ENCODE results near the gene CLSTN1.

CLSTN1 gene

GRCh38 chr1:9746651-9747050 is 77.1 kb downstream of the CLSTN1 start:
- Histone ChIP-seq H3K27ac (ENCODE audit: low read length) (no peak overlapping the region), H3K36me3 (ENCODE audit: control insufficient read depth in 2 of 2, insufficient read depth in 2 of 2, low read length in 2 of 2) (peaks cover 39 to 48% of the 10 kb centered on the region in 2 donors), H3K4me1 (ENCODE audit: control insufficient read depth, insufficient read depth, low read length) (no peaks in the 10 kb centered on the region), H3K27me3 (ENCODE audit: control insufficient read depth in 1 of 2, insufficient read depth in 2 of 2, low read length in 2 of 2) (no peaks in the 10 kb centered on the region), H3K4me3 (ENCODE audit: low read length in 2 of 2) (no peak overlapping the region), H3K9me3 (ENCODE audit: control insufficient read depth in 2 of 2, low read length in 2 of 2) (no peaks in the 10 kb centered on the region), H3K9ac (ENCODE audit: low read length in 2 of 2) (no peak overlapping the region)

- Histone ChIP-seq H3K9ac (ENCODE audit: low read length in 2 of 2) (no peak overlapping the region), H3K27ac (ENCODE audit: low read length) (no peak overlapping the region), H3K4me3 (ENCODE audit: low read length in 2 of 2) (no peak overlapping the region), H3K9me3 (ENCODE audit: control insufficient read depth in 2 of 2, low read length in 2 of 2) (no peaks in the 10 kb centered on the region), H3K36me3 (ENCODE audit: control insufficient read depth in 2 of 2, insufficient read depth in 2 of 2, low read length in 2 of 2) (peaks cover 36 to 49% of the 10 kb centered on the region in 2 donors), H3K4me1 (ENCODE audit: control insufficient read depth, insufficient read depth, low read length) (no peaks in the 10 kb centered on the region), H3K27me3 (ENCODE audit: control insufficient read depth in 1 of 2, insufficient read depth in 2 of 2, low read length in 2 of 2) (no peaks in the 10 kb centered on the region)
Observed at GRCh38 chr1:9746211-9746610, 77.6 kb downstream of the CLSTN1 start.

GRCh38 chr1:9744106-9744799 is 79.5 kb downstream of the CLSTN1 start:
- no peak overlapping the region for H3K27ac ChIP-seq (ENCODE audit: low read length)
- H3K9ac ChIP-seq (ENCODE audit: low read length in 2 of 2): no peak overlapping the region
- H3K9me3 ChIP-seq (ENCODE audit: control insufficient read depth in 2 of 2, low read length in 2 of 2): no peaks in the 10 kb centered on the region
- no peaks in the 10 kb centered on the region for H3K27me3 ChIP-seq (ENCODE audit: control insufficient read depth in 1 of 2, insufficient read depth in 2 of 2, low read length in 2 of 2)
- H3K4me3 ChIP-seq (ENCODE audit: low read length in 2 of 2): no peak overlapping the region
- H3K4me1 ChIP-seq (ENCODE audit: control insufficient read depth, insufficient read depth, low read length): no peaks in the 10 kb centered on the region
- H3K36me3 ChIP-seq (ENCODE audit: control insufficient read depth in 2 of 2, insufficient read depth in 2 of 2, low read length in 2 of 2): peaks cover 39 to 52% of the 10 kb centered on the region in 2 donors

GRCh38 chr1:9737671-9738070 is 86.1 kb downstream of the CLSTN1 start:
- H3K27ac ChIP-seq (ENCODE audit: low read length): no peak overlapping the region
- no peaks in the 10 kb centered on the region for H3K4me1 ChIP-seq (ENCODE audit: control insufficient read depth, insufficient read depth, low read length)
- H3K27me3 ChIP-seq (ENCODE audit: control insufficient read depth in 1 of 2, insufficient read depth in 2 of 2, low read length in 2 of 2): no peaks in the 10 kb centered on the region
- H3K9ac ChIP-seq (ENCODE audit: low read length in 2 of 2): no peak overlapping the region
- peaks cover 52 to 68% of the 10 kb centered on the region in 2 donors for H3K36me3 ChIP-seq (ENCODE audit: control insufficient read depth in 2 of 2, insufficient read depth in 2 of 2, low read length in 2 of 2)
- H3K9me3 ChIP-seq (ENCODE audit: control insufficient read depth in 2 of 2, low read length in 2 of 2): no peaks in the 10 kb centered on the region
- no peak overlapping the region for H3K4me3 ChIP-seq (ENCODE audit: low read length in 2 of 2)

GRCh38 chr1:9737057-9737456 is 86.7 kb downstream of the CLSTN1 start:
- no peaks in the 10 kb centered on the region for H3K9me3 ChIP-seq (ENCODE audit: control insufficient read depth in 2 of 2, low read length in 2 of 2)
- no peak overlapping the region for H3K9ac ChIP-seq (ENCODE audit: low read length in 2 of 2)
- no peaks in the 10 kb centered on the region for H3K27me3 ChIP-seq (ENCODE audit: control insufficient read depth in 1 of 2, insufficient read depth in 2 of 2, low read length in 2 of 2)
- H3K27ac ChIP-seq (ENCODE audit: low read length): no peak overlapping the region
- no peaks in the 10 kb centered on the region for H3K4me1 ChIP-seq (ENCODE audit: control insufficient read depth, insufficient read depth, low read length)
- no peak overlapping the region for H3K4me3 ChIP-seq (ENCODE audit: low read length in 2 of 2)
- H3K36me3 ChIP-seq (ENCODE audit: control insufficient read depth in 2 of 2, insufficient read depth in 2 of 2, low read length in 2 of 2): peaks cover 58 to 74% of the 10 kb centered on the region in 2 donors

GRCh38 chr1:9736241-9736640 is 87.5 kb downstream of the CLSTN1 start:
- H3K9ac ChIP-seq (ENCODE audit: low read length in 2 of 2): no peak overlapping the region
- no peaks in the 10 kb centered on the region for H3K27me3 ChIP-seq (ENCODE audit: control insufficient read depth in 1 of 2, insufficient read depth in 2 of 2, low read length in 2 of 2)
- H3K36me3 ChIP-seq (ENCODE audit: control insufficient read depth in 2 of 2, insufficient read depth in 2 of 2, low read length in 2 of 2): peaks cover 65 to 75% of the 10 kb centered on the region in 2 donors
- H3K27ac ChIP-seq (ENCODE audit: low read length): no peak overlapping the region
- H3K4me3 ChIP-seq (ENCODE audit: low read length in 2 of 2): no peak overlapping the region
- no peaks in the 10 kb centered on the region for H3K4me1 ChIP-seq (ENCODE audit: control insufficient read depth, insufficient read depth, low read length)
- H3K9me3 ChIP-seq (ENCODE audit: control insufficient read depth in 2 of 2, low read length in 2 of 2): no peaks in the 10 kb centered on the region

- Histone ChIP-seq H3K9me3 (ENCODE audit: control insufficient read depth in 2 of 2, low read length in 2 of 2) (no peaks in the 10 kb centered on the region), H3K27me3 (ENCODE audit: control insufficient read depth in 1 of 2, insufficient read depth in 2 of 2, low read length in 2 of 2) (no peaks in the 10 kb centered on the region), H3K9ac (ENCODE audit: low read length in 2 of 2) (no peak overlapping the region), H3K4me1 (ENCODE audit: control insufficient read depth, insufficient read depth, low read length) (no peaks in the 10 kb centered on the region), H3K4me3 (ENCODE audit: low read length in 2 of 2) (no peak overlapping the region), H3K36me3 (ENCODE audit: control insufficient read depth in 2 of 2, insufficient read depth in 2 of 2, low read length in 2 of 2) (peaks cover 65 to 75% of the 10 kb centered on the region in 2 donors), H3K27ac (ENCODE audit: low read length) (no peak overlapping the region)
Observed at GRCh38 chr1:9735800-9736199, 88.0 kb downstream of the CLSTN1 start.

- no peak overlapping the region for H3K27ac ChIP-seq (ENCODE audit: low read length)
- no peaks in the 10 kb centered on the region for H3K9me3 ChIP-seq (ENCODE audit: control insufficient read depth in 2 of 2, low read length in 2 of 2)
- no peaks in the 10 kb centered on the region for H3K4me1 ChIP-seq (ENCODE audit: control insufficient read depth, insufficient read depth, low read length)
- peaks cover 61 to 77% of the 10 kb centered on the region in 2 donors for H3K36me3 ChIP-seq (ENCODE audit: control insufficient read depth in 2 of 2, insufficient read depth in 2 of 2, low read length in 2 of 2)
- H3K9ac ChIP-seq (ENCODE audit: low read length in 2 of 2): no peak overlapping the region
- no peaks in the 10 kb centered on the region for H3K27me3 ChIP-seq (ENCODE audit: control insufficient read depth in 1 of 2, insufficient read depth in 2 of 2, low read length in 2 of 2)
- no peak overlapping the region for H3K4me3 ChIP-seq (ENCODE audit: low read length in 2 of 2)
Observed at GRCh38 chr1:9733160-9733789, 90.5 kb downstream of the CLSTN1 start.

- Histone ChIP-seq H3K27ac (ENCODE audit: low read length) (no peak overlapping the region), H3K9ac (ENCODE audit: low read length in 2 of 2) (no peak overlapping the region), H3K4me3 (ENCODE audit: low read length in 2 of 2) (no peak overlapping the region), H3K36me3 (ENCODE audit: control insufficient read depth in 2 of 2, insufficient read depth in 2 of 2, low read length in 2 of 2) (peaks cover 60 to 74% of the 10 kb centered on the region in 2 donors), H3K27me3 (ENCODE audit: control insufficient read depth in 1 of 2, insufficient read depth in 2 of 2, low read length in 2 of 2) (no peaks in the 10 kb centered on the region), H3K9me3 (ENCODE audit: control insufficient read depth in 2 of 2, low read length in 2 of 2) (no peaks in the 10 kb centered on the region), H3K4me1 (ENCODE audit: control insufficient read depth, insufficient read depth, low read length) (no peaks in the 10 kb centered on the region)
Observed at GRCh38 chr1:9732123-9732971, 91.4 kb downstream of the CLSTN1 start.

GRCh38 chr1:9731561-9731960 is 92.2 kb downstream of the CLSTN1 start:
- Histone ChIP-seq H3K27me3 (ENCODE audit: control insufficient read depth in 1 of 2, insufficient read depth in 2 of 2, low read length in 2 of 2) (no peaks in the 10 kb centered on the region), H3K4me3 (ENCODE audit: low read length in 2 of 2) (no peak overlapping the region), H3K9ac (ENCODE audit: low read length in 2 of 2) (no peak overlapping the region), H3K36me3 (ENCODE audit: control insufficient read depth in 2 of 2, insufficient read depth in 2 of 2, low read length in 2 of 2) (peaks cover 58 to 76% of the 10 kb centered on the region in 2 donors), H3K27ac (ENCODE audit: low read length) (no peak overlapping the region), H3K9me3 (ENCODE audit: control insufficient read depth in 2 of 2, low read length in 2 of 2) (no peaks in the 10 kb centered on the region), H3K4me1 (ENCODE audit: control insufficient read depth, insufficient read depth, low read length) (no peaks in the 10 kb centered on the region)

All from stomach smooth muscle (tissue), 2 donors.